ENCODE data around the gene AK3.
"Not testable (repeated sequence)": the region's sequence is repeated elsewhere in the genome, so short reads cannot be mapped to it uniquely, and the experiment has no call there.

AK3 gene

GRCh38 chr9:4669890-4670289 is 71.1 kb downstream of the AK3 start:
- in situ Hi-C loops (cut with MboI; ENCODE audit: low sequenced_read_pairs) = no loop called here

- in situ Hi-C loops (cut with MboI; ENCODE audit: low sequenced_read_pairs) = no loop called here
Measured at GRCh38 chr9:4668604-4669003, 72.4 kb downstream of the AK3 start.

- in situ Hi-C loops (cut with MboI; ENCODE audit: low sequenced_read_pairs) = no loop called here
Measured at GRCh38 chr9:4667681-4668080, 73.3 kb downstream of the AK3 start.

- in situ Hi-C loops (cut with MboI; ENCODE audit: low sequenced_read_pairs) = no loop called here
Measured at GRCh38 chr9:4666042-4666699, 74.8 kb downstream of the AK3 start, which contains the start of gene SPATA6L. SPATA6L (minus strand) TSS chr9:4666480; CDS start chr9:4666250, 230 bp downstream.

GRCh38 chr9:4665357-4665756 is 75.6 kb downstream of the AK3 start:
- in situ Hi-C loops (cut with MboI; ENCODE audit: low sequenced_read_pairs) = no loop called here

- in situ Hi-C loops (cut with MboI; ENCODE audit: low sequenced_read_pairs) = no loop called here
Measured at GRCh38 chr9:4663956-4664355, 77.0 kb downstream of the AK3 start.

- in situ Hi-C loops (cut with MboI; ENCODE audit: low sequenced_read_pairs) = no loop called here
Measured at GRCh38 chr9:4662989-4663792, 77.8 kb downstream of the AK3 start.

- in situ Hi-C loops (cut with MboI; ENCODE audit: low sequenced_read_pairs) = no loop called here
Measured at GRCh38 chr9:4662108-4662988, 78.7 kb downstream of the AK3 start, which contains the start of gene PLPP6. PLPP6 (plus strand) TSS chr9:4662294; CDS start chr9:4662376, 82 bp downstream.

GRCh38 chr9:4661611-4662010 is 79.4 kb downstream of the AK3 start:
- in situ Hi-C loops (cut with MboI; ENCODE audit: low sequenced_read_pairs) = no loop called here

- in situ Hi-C loops (cut with MboI; ENCODE audit: low sequenced_read_pairs) = no loop called here
Measured at GRCh38 chr9:4661165-4661564, 79.8 kb downstream of the AK3 start.

- in situ Hi-C loops (cut with MboI; ENCODE audit: low sequenced_read_pairs) = not testable (repeated sequence)
Measured at GRCh38 chr9:4660665-4661064, 80.3 kb downstream of the AK3 start.
